ENCODE results near the gene UXS1.

GRCh38 chr2:106178716-106179115, 15.4 kb downstream of the UXS1 start:
- TF ChIP-seq CTCF (IDR thresholded peaks at IDR 0.05), result no peak
- no peak for TF ChIP-seq NFE2L1 (CRISPR knock-in tag; IDR thresholded peaks at IDR 0.05)
- TF ChIP-seq ZNF121 (CRISPR knock-in tag; IDR thresholded peaks at IDR 0.05), result no peak
- no peak for TF ChIP-seq TP53 (CRISPR knock-in tag; IDR thresholded peaks at IDR 0.05)
- TF ChIP-seq IRF1 (CRISPR knock-in tag; IDR thresholded peaks at IDR 0.05), result no peak
- no peak for TF ChIP-seq RELA (CRISPR knock-in tag; IDR thresholded peaks at IDR 0.05; ENCODE audit: borderline replicate concordance)
- TF ChIP-seq SP1 (CRISPR knock-in tag; conservative IDR thresholded peaks at IDR 0.05), result no peak
- TF ChIP-seq HMGXB4 (CRISPR knock-in tag; IDR thresholded peaks at IDR 0.05), result no peak
- no peak for TF ChIP-seq ATF2 (CRISPR knock-in tag; IDR thresholded peaks at IDR 0.05; ENCODE audit: borderline replicate concordance, low read depth)

All from WTC11 (cell line).